SK-N-SH (cell line): ENCODE data around the gene FDX1. TPM values are rescaled to one million over a fixed set of nuclear protein-coding genes. Genes with fewer than 3 reads are reported as not detected.

Source experiments
- CTCF ChIA-PET: fragments of 300-600, 350-600 bp; formaldehyde crosslinking; extraction: SDS; loops from one replicate; lab custom pipeline; 2021; lab: Yijun Ruan, JAX
- POLR2A ChIA-PET: fragments of 350-600 bp; sonication (Branson Sonifier 250); formaldehyde crosslinking; extraction: SDS; loops from one replicate; lab custom pipeline; 2020; ENCODE audit warnings: antibody characterized with exemption, inconsistent platforms; lab: Yijun Ruan, JAX
- DNase-seq: peaks from one replicate; pipeline ENCODE4 v3.0.0; 2012
- H2AFZ ChIP-seq: fragments of 200-600 bp; sonication (generic); 2 replicates; pipeline ENCODE4 v1.8.1; 2016; ENCODE audit warnings: antibody characterized with exemption, mild to moderate bottlenecking, low read depth
- H3F3A ChIP-seq: fragments of 200-600 bp; sonication (generic); replicated peaks from 2 replicates; pipeline ENCODE3; 2016; ENCODE audit warnings: antibody characterized with exemption, mild to moderate bottlenecking; ENCODE audit not compliant: insufficient read depth
- H3K27ac ChIP-seq, 2 experiments: fragments of 200-500 bp in 1 of 2; fragments of 200-600 bp in 1 of 2; sonication (Bioruptor generic) in 1 of 2; sonication (generic), shearing (Covaris generic) in 1 of 2; 2 replicates each; pipeline versions ENCODE4 v1.5.1 to v1.6.1; 2014 to 2016; ENCODE audit warnings: low read depth in 2 of 2, inconsistent platforms in 1 of 2, low read length in 1 of 2, mild to moderate bottlenecking in 1 of 2, mixed read lengths in 1 of 2
- H3K27me3 ChIP-seq: fragments of 200-600 bp; sonication (generic), shearing (Covaris generic); 2 replicates; pipeline ENCODE4 v1.6.1; 2016; ENCODE audit warnings: mixed run types; ENCODE audit not compliant: insufficient read depth
- H3K36me3 ChIP-seq, 2 experiments: fragments of 200-500 bp in 1 of 2; fragments of 200-600 bp in 1 of 2; sonication (Bioruptor generic) in 1 of 2; sonication (generic) in 1 of 2; replicated peaks in 1 of 2; 2 replicates each; pipeline versions ENCODE3 to v1.5.1; 2014 to 2016; ENCODE audit warnings: low read length in 1 of 2, mild to moderate bottlenecking in 1 of 2; ENCODE audit not compliant: insufficient read depth in 2 of 2, control insufficient read depth in 1 of 2
- H3K4me1 ChIP-seq, 2 experiments: fragments of 200-500 bp in 1 of 2; fragments of 200-600 bp in 1 of 2; sonication (Bioruptor generic) in 1 of 2; sonication (generic), shearing (Covaris generic) in 1 of 2; 2 replicates each; pipeline versions ENCODE4 v1.5.1 to v1.6.1; 2014 to 2016; ENCODE audit warnings: low read depth in 1 of 2, low read length in 1 of 2, mixed run types in 1 of 2; ENCODE audit not compliant: insufficient read depth in 2 of 2, control insufficient read depth in 1 of 2
- H3K4me2 ChIP-seq: fragments of 200-600 bp; sonication (generic), shearing (Covaris generic); 2 replicates; pipeline ENCODE4 v1.6.1; 2017; ENCODE audit warnings: mixed run types
- H3K4me3 ChIP-seq, 2 experiments: fragments of 200-500 bp in 1 of 2; fragments of 200-600 bp in 1 of 2; sonication (Bioruptor generic) in 1 of 2; sonication (generic), shearing (Covaris generic) in 1 of 2; 2 replicates each; pipeline versions ENCODE4 v1.5.1 to v1.8.1; 2014 to 2016; ENCODE audit warnings: low read depth in 2 of 2, inconsistent platforms in 1 of 2, low read length in 1 of 2, mild to moderate bottlenecking in 1 of 2, mixed read lengths in 1 of 2, moderate library complexity in 1 of 2
- H3K79me2 ChIP-seq: fragments of 200-600 bp; sonication (generic); 2 replicates; pipeline ENCODE4 v1.8.1; 2017; ENCODE audit warnings: mild to moderate bottlenecking; ENCODE audit not compliant: insufficient read depth
- H3K9ac ChIP-seq: fragments of 200-600 bp; sonication (generic); 2 replicates; pipeline ENCODE4 v1.6.1; 2017; ENCODE audit warnings: mixed run types
- H3K9me2 ChIP-seq: fragments of 200-600 bp; sonication (generic); 2 replicates; pipeline ENCODE4 v1.6.1; 2017; ENCODE audit warnings: mixed run types
- H3K9me3 ChIP-seq: fragments of 200-600 bp; sonication (generic); 2 replicates; pipeline ENCODE4 v1.6.1; 2017; ENCODE audit warnings: mixed run types, mild to moderate bottlenecking, moderate library complexity
- H4K20me1 ChIP-seq: fragments of 200-600 bp; sonication (generic); 2 replicates; pipeline ENCODE4 v1.6.1; 2017; ENCODE audit warnings: mild to moderate bottlenecking, mixed run types; ENCODE audit not compliant: insufficient read depth
- EZH2phosphoT487 ChIP-seq: fragments of 200-600 bp; sonication (generic); IDR thresholded peaks from 2 replicates; pipeline ENCODE4 v1.6.1; 2017; ENCODE audit warnings: low read depth, mixed run types, mild to moderate bottlenecking, antibody characterized with exemption, moderate library complexity, borderline replicate concordance
- FOXJ3 ChIP-seq: sonication (generic); formaldehyde crosslinking; IDR thresholded peaks from 2 replicates; pipeline ENCODE4 v1.5.1; 2020; ENCODE audit warnings: mild to moderate bottlenecking, missing genetic modification reagents
- NRF1 ChIP-seq: IDR thresholded peaks from 2 replicates; pipeline ENCODE4 v1.6.1; 2012; ENCODE audit warnings: low read depth, mild to moderate bottlenecking, low read length
- PBX3 ChIP-seq: IDR thresholded peaks from 2 replicates; pipeline ENCODE4; 2012
- RAD21 ChIP-seq: IDR thresholded peaks from 2 replicates; pipeline ENCODE4 v1.6.1; 2012; ENCODE audit warnings: mild to moderate bottlenecking, low read length
- RCOR1 ChIP-seq: fragments of 150-350 bp; IDR thresholded peaks from 2 replicates; pipeline ENCODE4 v1.6.1; 2017; ENCODE audit warnings: antibody characterized with exemption, low read length
- REST ChIP-seq: IDR thresholded peaks from 2 replicates; pipeline ENCODE4 v1.6.1; 2012; ENCODE audit warnings: mild to moderate bottlenecking, low read depth, low read length, moderate library complexity
- RFX5 ChIP-seq: IDR thresholded peaks from 2 replicates; pipeline ENCODE4 v1.6.1; 2012; ENCODE audit warnings: mild to moderate bottlenecking, improper control_type of control experiment, low read length
- TAF1 ChIP-seq: IDR thresholded peaks from 2 replicates; pipeline ENCODE4 v1.6.1; 2012; ENCODE audit warnings: low read depth, mild to moderate bottlenecking, low read length, moderate library complexity, borderline replicate concordance
- USF1 ChIP-seq: IDR thresholded peaks from 2 replicates; pipeline ENCODE4 v1.4.0; 2012; ENCODE audit warnings: low read depth, borderline replicate concordance
- USF2 ChIP-seq: fragments of 150-350 bp; IDR thresholded peaks from 2 replicates; pipeline ENCODE4 v1.6.1; 2017; ENCODE audit warnings: antibody characterized with exemption, low read length, low read depth, borderline replicate concordance
- WGBS: methylation state at CpG from one replicate; pipeline ENCODE4 v1.1.6; 2017; ENCODE audit warnings: low lambda C conversion rate; 5-methylcytosine and 5-hydroxymethylcytosine counted together
- polyA plus RNA-seq, 3 experiments: library from polyadenylated mRNA; depleted of rRNA; stranded (reverse); fragments of >200 nt; gene quantifications; 2 replicates each; pipeline ENCODE4 v1.2.3, GENCODE V29; 2012
- TF ChIP-seq, protein P1 (sequence below): fragments of 150-350 bp; IDR thresholded peaks from 2 replicates; pipeline ENCODE4 v1.6.1; 2016; ENCODE audit warnings: mild to moderate bottlenecking, low read depth, low read length
- TF ChIP-seq, protein P2 (sequence below): IDR thresholded peaks from 2 replicates; pipeline ENCODE4 v1.4.0; 2012; ENCODE audit warnings: low read depth
- TF ChIP-seq, protein P3 (sequence below): IDR thresholded peaks from 2 replicates; pipeline ENCODE4 v1.4.0; 2012; ENCODE audit warnings: low read depth, borderline replicate concordance

FDX1 gene
- polyA plus RNA-seq, 1 of the 3 experiments (the other 2 are of a cell fraction), result 4.0 TPM

- TF ChIP-seq, protein P1, sequence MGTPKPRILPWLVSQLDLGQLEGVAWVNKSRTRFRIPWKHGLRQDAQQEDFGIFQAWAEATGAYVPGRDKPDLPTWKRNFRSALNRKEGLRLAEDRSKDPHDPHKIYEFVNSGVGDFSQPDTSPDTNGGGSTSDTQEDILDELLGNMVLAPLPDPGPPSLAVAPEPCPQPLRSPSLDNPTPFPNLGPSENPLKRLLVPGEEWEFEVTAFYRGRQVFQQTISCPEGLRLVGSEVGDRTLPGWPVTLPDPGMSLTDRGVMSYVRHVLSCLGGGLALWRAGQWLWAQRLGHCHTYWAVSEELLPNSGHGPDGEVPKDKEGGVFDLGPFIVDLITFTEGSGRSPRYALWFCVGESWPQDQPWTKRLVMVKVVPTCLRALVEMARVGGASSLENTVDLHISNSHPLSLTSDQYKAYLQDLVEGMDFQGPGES, result no peak
Observed at GRCh38 chr11:110508786-110509185, 79.0 kb downstream of the FDX1 start (continued).

- H3K36me3 ChIP-seq, result no peaks in the 10 kb centered on the region
- H4K20me1 ChIP-seq, result no peaks in the 10 kb centered on the region
- no peak overlapping the region for H2AFZ ChIP-seq
- no peaks in the 10 kb centered on the region for H3F3A ChIP-seq
- DNase-seq, result no peak
- POLR2A ChIA-PET, result no interaction called here
- H3K9ac ChIP-seq, result no peak overlapping the region
- CTCF ChIA-PET, result interaction anchor here (0.6 to 1.0 kb wide), 2 partner anchors 80 to 365 kb away, joined by 3 read pairs; no protein-coding TSS in a partner anchor
- H3K27ac ChIP-seq, result no peak overlapping the region
- H3K4me3 ChIP-seq, result no peak overlapping the region
- H3K4me1 ChIP-seq, result peaks cover 8 to 20% of the 10 kb centered on the region in 2 experiments
- no peaks in the 10 kb centered on the region for H3K9me2 ChIP-seq
- no peaks in the 10 kb centered on the region for H3K79me2 ChIP-seq
- TF ChIP-seq TAF1 (no peak), PBX3 (no peak), RFX5 (no peak), USF2 (no peak), RAD21 (no peak)
- TF ChIP-seq, protein P2, sequence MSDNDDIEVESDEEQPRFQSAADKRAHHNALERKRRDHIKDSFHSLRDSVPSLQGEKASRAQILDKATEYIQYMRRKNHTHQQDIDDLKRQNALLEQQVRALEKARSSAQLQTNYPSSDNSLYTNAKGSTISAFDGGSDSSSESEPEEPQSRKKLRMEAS, result no peak
- no peak overlapping the region for H3K4me2 ChIP-seq
- H3K27me3 ChIP-seq, result no peaks in the 10 kb centered on the region
- H3K9me3 ChIP-seq, result no peaks in the 10 kb centered on the region
Observed at GRCh38 chr11:110509472-110509871, 79.7 kb downstream of the FDX1 start.

GRCh38 chr11:110512026-110512425 is 82.3 kb downstream of the FDX1 start:
- CTCF ChIA-PET, result no interaction called here
- TF ChIP-seq, protein P3, sequence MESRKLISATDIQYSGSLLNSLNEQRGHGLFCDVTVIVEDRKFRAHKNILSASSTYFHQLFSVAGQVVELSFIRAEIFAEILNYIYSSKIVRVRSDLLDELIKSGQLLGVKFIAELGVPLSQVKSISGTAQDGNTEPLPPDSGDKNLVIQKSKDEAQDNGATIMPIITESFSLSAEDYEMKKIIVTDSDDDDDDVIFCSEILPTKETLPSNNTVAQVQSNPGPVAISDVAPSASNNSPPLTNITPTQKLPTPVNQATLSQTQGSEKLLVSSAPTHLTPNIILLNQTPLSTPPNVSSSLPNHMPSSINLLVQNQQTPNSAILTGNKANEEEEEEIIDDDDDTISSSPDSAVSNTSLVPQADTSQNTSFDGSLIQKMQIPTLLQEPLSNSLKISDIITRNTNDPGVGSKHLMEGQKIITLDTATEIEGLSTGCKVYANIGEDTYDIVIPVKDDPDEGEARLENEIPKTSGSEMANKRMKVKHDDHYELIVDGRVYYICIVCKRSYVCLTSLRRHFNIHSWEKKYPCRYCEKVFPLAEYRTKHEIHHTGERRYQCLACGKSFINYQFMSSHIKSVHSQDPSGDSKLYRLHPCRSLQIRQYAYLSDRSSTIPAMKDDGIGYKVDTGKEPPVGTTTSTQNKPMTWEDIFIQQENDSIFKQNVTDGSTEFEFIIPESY, result no peak
- TF ChIP-seq, protein P1, result no peak
- TF ChIP-seq EZH2phosphoT487, result no peak
- no peak for TF ChIP-seq NRF1
- no peak for TF ChIP-seq REST
- TF ChIP-seq RCOR1, result no peak
- TF ChIP-seq USF1, result no peak
- TF ChIP-seq FOXJ3 (CRISPR knock-in tag), result no peak

More at GRCh38 chr11:110512026-110512425, 82.3 kb downstream of the FDX1 start:
- no peak for DNase-seq
- H2AFZ ChIP-seq, result no peak overlapping the region
- no peaks in the 10 kb centered on the region for H3F3A ChIP-seq
- no peaks in the 10 kb centered on the region for H3K27me3 ChIP-seq
- POLR2A ChIA-PET, result no interaction called here
- no peaks in the 10 kb centered on the region for H3K79me2 ChIP-seq
- no peak overlapping the region for H3K4me3 ChIP-seq
- no peaks in the 10 kb centered on the region for H3K9me3 ChIP-seq
- H3K9me2 ChIP-seq, result no peaks in the 10 kb centered on the region
- no peaks in the 10 kb centered on the region for H3K36me3 ChIP-seq
- no peaks in the 10 kb centered on the region for H4K20me1 ChIP-seq
- H3K27ac ChIP-seq, result no peak overlapping the region
- no peak overlapping the region for H3K9ac ChIP-seq
- no peak overlapping the region for H3K4me2 ChIP-seq
- WGBS, result 58% methylated on average over 1 of the region's 1 CpG
- peaks cover 8 to 14% of the 10 kb centered on the region in 2 experiments for H3K4me1 ChIP-seq
